ENCODE results near the gene LIPM. TPM values are rescaled to one million over a fixed set of nuclear protein-coding genes. Genes with fewer than 3 reads are reported as not detected.

The LIPM gene
- total and polyA plus RNA-seq, 7 donors: not detected

- WGBS, 2 donors: 86 to 87% methylated on average over 7 of the region's 7 CpGs
- intact Hi-C loops (cut with DNase I): no loop called here
- TF ChIP-seq EP300 (IDR thresholded peaks at IDR 0.05): peak in 2 of 4 donors; percentile 44 to 56
- TF ChIP-seq CTCF (IDR thresholded peaks at IDR 0.05): no peak
Measured at GRCh38 chr10:88759366-88760101, 43.0 kb upstream of the LIPM start, which contains the start of gene LIPN. LIPN (plus strand) TSS chr10:88760020; CDS start chr10:88761406, 1,386 bp downstream.

GRCh38 chr10:88762906-88763305, 39.6 kb upstream of the LIPM start:
- 72 to 88% methylated on average over 1 of the region's 1 CpG for WGBS, 2 donors
- intact Hi-C loops (cut with DNase I): no loop called here

More at GRCh38 chr10:88759366-88760101, 43.0 kb upstream of the LIPM start, which contains the start of gene LIPN:
- H3K9me3 ChIP-seq: no peaks in the 10 kb centered on the region
- no peaks in the 10 kb centered on the region for H3K4me1 ChIP-seq
- no peaks in the 10 kb centered on the region for H3K36me3 ChIP-seq
- H3K27me3 ChIP-seq: no peaks in the 10 kb centered on the region
- peak; percentile 48 for DNase-seq
- no peak within 1 kb of the TSS for H3K4me3 ChIP-seq
- H3K27ac ChIP-seq: no peak within 1 kb of the TSS

DNA sequence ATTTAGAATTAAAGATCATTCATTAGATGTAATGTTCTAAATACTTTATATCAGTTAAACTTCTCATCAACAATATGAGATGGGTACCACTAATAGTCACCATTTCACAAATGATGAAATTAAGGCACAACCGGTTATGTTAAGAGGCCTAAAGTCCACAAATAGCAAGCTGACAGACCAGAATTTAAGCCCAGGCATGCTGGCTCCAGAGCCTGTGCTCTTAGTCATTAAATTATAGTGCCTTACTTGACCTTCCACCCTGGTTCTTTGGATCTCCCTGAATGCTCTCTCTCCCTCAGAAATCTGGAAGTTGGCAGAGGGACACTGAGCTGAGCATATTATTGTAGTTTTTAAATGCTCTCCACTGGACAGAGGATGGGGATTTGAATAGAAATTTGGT, 39.1 kb upstream of the LIPM start:
- Histone ChIP-seq H3K36me3 (no peaks in the 10 kb centered on the region), H3K4me3 (no peak overlapping the region), H3K4me1 (no peaks in the 10 kb centered on the region), H3K27ac (no peak overlapping the region), H3K9me3 (no peaks in the 10 kb centered on the region), H3K27me3 (no peaks in the 10 kb centered on the region)
- TF ChIP-seq POLR2AphosphoS5 (IDR thresholded peaks at IDR 0.05) (no peak), CTCF (IDR thresholded peaks at IDR 0.05) (no peak), EP300 (IDR thresholded peaks at IDR 0.05) (no peak), POLR2A (IDR thresholded peaks at IDR 0.05) (no peak)
- intact Hi-C loops (cut with DNase I): no loop called here
- DNase-seq: no peak
- 66 to 72% methylated on average over 1 of the region's 1 CpG for WGBS, 2 donors

More at GRCh38 chr10:88762906-88763305, 39.6 kb upstream of the LIPM start:
- TF ChIP-seq CTCF (IDR thresholded peaks at IDR 0.05): no peak
- TF ChIP-seq EP300 (IDR thresholded peaks at IDR 0.05): no peak
- TF ChIP-seq POLR2A (IDR thresholded peaks at IDR 0.05): no peak
- TF ChIP-seq POLR2AphosphoS5 (IDR thresholded peaks at IDR 0.05): no peak
- no peak for DNase-seq
- Histone ChIP-seq H3K4me1 (no peaks in the 10 kb centered on the region), H3K27ac (no peak overlapping the region), H3K9me3 (no peaks in the 10 kb centered on the region), H3K36me3 (no peaks in the 10 kb centered on the region), H3K4me3 (no peak overlapping the region), H3K27me3 (no peaks in the 10 kb centered on the region)

GRCh38 chr10:88764110-88764509, 38.4 kb upstream of the LIPM start:
- intact Hi-C loops (cut with DNase I): no loop called here

More at GRCh38 chr10:88764110-88764509, 38.4 kb upstream of the LIPM start:
- no peak for DNase-seq
- TF ChIP-seq CTCF (IDR thresholded peaks at IDR 0.05) (no peak), POLR2AphosphoS5 (IDR thresholded peaks at IDR 0.05) (no peak), POLR2A (IDR thresholded peaks at IDR 0.05) (no peak), EP300 (IDR thresholded peaks at IDR 0.05) (no peak)
- WGBS, 2 donors: 90% methylated on average over 3 of the region's 3 CpGs
- Histone ChIP-seq H3K9me3 (no peaks in the 10 kb centered on the region), H3K27me3 (no peaks in the 10 kb centered on the region), H3K27ac (no peak overlapping the region), H3K36me3 (no peaks in the 10 kb centered on the region), H3K4me3 (no peak overlapping the region), H3K4me1 (no peaks in the 10 kb centered on the region)

Measured in sigmoid colon (tissue), 7 donors.